CD4-positive, alpha-beta memory T cell (primary cell): ENCODE data around the gene TTC28. TPM values are rescaled to one million over a fixed set of nuclear protein-coding genes. Genes with fewer than 3 reads are reported as not detected.
"Not testable (repeated sequence)": the region's sequence is repeated elsewhere in the genome, so short reads cannot be mapped to it uniquely, and the experiment has no call there.

Source experiments
- CTCF ChIA-PET: fragments of 350-600 bp; sonication (Branson Sonifier 250); formaldehyde crosslinking; loops from one replicate; lab custom pipeline; 2021; ENCODE audit warnings: inconsistent platforms; ENCODE audit not compliant: partially characterized antibody; lab: Charles Lee
- POLR2A ChIA-PET: fragments of 350-600 bp; sonication (Branson Sonifier 250); formaldehyde crosslinking; loops from one replicate; lab custom pipeline; 2021; ENCODE audit not compliant: partially characterized antibody; lab: Charles Lee
- DNase-seq, 5 donors: peaks; one replicate each; pipeline versions ENCODE4 v3.0.0 to v3.0.0-alpha.2; 2020 to 2022; ENCODE audit warnings: mixed read lengths in 1 of 5
- H3K27ac ChIP-seq: one replicate; pipeline ENCODE4 v1.7.0; 2013; ENCODE audit warnings: low read depth, low read length
- H3K27me3 ChIP-seq: 2 replicates; pipeline ENCODE4 v1.7.0; 2013; ENCODE audit warnings: mild to moderate bottlenecking, low read length, moderate library complexity; ENCODE audit not compliant: insufficient read depth
- H3K36me3 ChIP-seq: 2 replicates; pipeline ENCODE4 v1.7.0; 2013; ENCODE audit warnings: mild to moderate bottlenecking, low read length, moderate library complexity; ENCODE audit not compliant: insufficient read depth
- H3K4me1 ChIP-seq: 2 replicates; pipeline ENCODE4 v1.7.0; 2013; ENCODE audit warnings: mild to moderate bottlenecking, low read length, moderate library complexity; ENCODE audit not compliant: insufficient read depth
- H3K4me3 ChIP-seq, 2 donors: one replicate each; pipeline ENCODE4 v1.7.0; 2013; ENCODE audit warnings: low read length in 2 of 2, mild to moderate bottlenecking in 1 of 2
- H3K9me3 ChIP-seq, 2 donors: one replicate each; pipeline ENCODE4 v1.7.0; 2013; ENCODE audit warnings: low read length in 2 of 2, control low read depth in 1 of 2; ENCODE audit not compliant: control insufficient read depth in 1 of 2
- H3K27ac Mint-ChIP-seq, 7 donors: one replicate each; pipeline ENCODE4 v1.8.0; 2020 to 2021; ENCODE audit warnings: mixed read lengths in 7 of 7, mild to moderate bottlenecking in 6 of 7, inconsistent platforms in 3 of 7, moderate library complexity in 3 of 7
- H3K27me3 Mint-ChIP-seq, 2 donors: one replicate each; pipeline ENCODE4 v1.8.0; 2020 to 2021; ENCODE audit warnings: mixed read lengths in 2 of 2
- H3K36me3 Mint-ChIP-seq, 2 donors: one replicate each; pipeline ENCODE4 v1.8.0; 2020 to 2021; ENCODE audit warnings: mixed read lengths in 2 of 2, inconsistent platforms in 1 of 2, mild to moderate bottlenecking in 1 of 2
- H3K4me1 Mint-ChIP-seq, 4 donors: one replicate each; pipeline ENCODE4 v1.8.0; 2020 to 2021; ENCODE audit warnings: mixed read lengths in 4 of 4, mild to moderate bottlenecking in 1 of 4
- H3K4me3 Mint-ChIP-seq, 8 donors: one replicate each; pipeline ENCODE4 v1.8.0; 2020 to 2021; ENCODE audit warnings: mixed read lengths in 8 of 8, mild to moderate bottlenecking in 7 of 8, moderate library complexity in 6 of 8, inconsistent platforms in 3 of 8
- H3K9me3 Mint-ChIP-seq, 8 donors: one replicate each; pipeline ENCODE4 v1.8.0; 2020 to 2021; ENCODE audit warnings: mixed read lengths in 8 of 8, mild to moderate bottlenecking in 5 of 8, inconsistent platforms in 3 of 8, moderate library complexity in 1 of 8
- intact Hi-C: fragments of 100-400 bp; cut with micrococcal nuclease; formaldehyde crosslinking; loops from one replicate; pipeline ENCODE4 v1.15.1; 2023
- polyA plus RNA-seq, 2 donors: library from polyadenylated mRNA; unstranded; fragments of 300-500 nt; fragmentation: Illumina TruSeq; gene quantifications; one replicate each; pipeline ENCODE4 v1.2.3, GENCODE V29; 2021
- total RNA-seq, 2 experiments: library from RNA; stranded (reverse); gene quantifications; one replicate each; pipeline ENCODE4 v1.2.3, GENCODE V29; 2021

Gene TTC28
- total and polyA plus RNA-seq, 4 experiments from 2014 or later: 0.50 to 1.7 (median 1.6) TPM; not detected in 1

DNA sequence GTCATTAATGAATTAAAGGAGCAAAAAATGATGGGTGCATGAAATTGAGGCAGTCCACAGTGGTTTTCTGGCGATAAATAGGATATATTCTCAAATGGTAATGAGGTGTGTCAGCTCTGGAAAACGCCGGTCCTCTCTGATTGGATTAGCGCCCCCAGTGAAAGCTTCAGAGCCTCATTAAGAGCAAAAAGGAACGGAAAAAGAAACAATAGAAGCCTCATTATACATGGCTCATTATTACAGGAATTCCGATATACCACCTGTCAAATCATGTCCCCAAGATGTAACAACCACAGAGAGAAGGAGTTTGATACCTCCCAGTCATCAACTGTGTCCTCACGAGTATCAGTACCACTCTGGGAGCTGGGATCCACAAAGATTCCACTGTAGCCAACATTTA, 584.9 kb downstream of the TTC28 start:
- Mint-ChIP-seq H3K4me3 (no peak overlapping the region), H3K9me3 (no peaks in the 10 kb centered on the region), H3K36me3 (no peaks in the 10 kb centered on the region), H3K4me1 (no peaks in the 10 kb centered on the region), H3K27me3 (no peaks in the 10 kb centered on the region), H3K27ac (no peak overlapping the region)
- Histone ChIP-seq H3K4me1 (no peaks in the 10 kb centered on the region), H3K36me3 (no peaks in the 10 kb centered on the region), H3K27me3 (no peaks in the 10 kb centered on the region), H3K4me3 (no peak overlapping the region), H3K9me3 (no peaks in the 10 kb centered on the region), H3K27ac (no peak overlapping the region)
- intact Hi-C loops: no loop called here
- CTCF ChIA-PET: no interaction called here
- no peak for DNase-seq
- POLR2A ChIA-PET: no interaction called here

DNA sequence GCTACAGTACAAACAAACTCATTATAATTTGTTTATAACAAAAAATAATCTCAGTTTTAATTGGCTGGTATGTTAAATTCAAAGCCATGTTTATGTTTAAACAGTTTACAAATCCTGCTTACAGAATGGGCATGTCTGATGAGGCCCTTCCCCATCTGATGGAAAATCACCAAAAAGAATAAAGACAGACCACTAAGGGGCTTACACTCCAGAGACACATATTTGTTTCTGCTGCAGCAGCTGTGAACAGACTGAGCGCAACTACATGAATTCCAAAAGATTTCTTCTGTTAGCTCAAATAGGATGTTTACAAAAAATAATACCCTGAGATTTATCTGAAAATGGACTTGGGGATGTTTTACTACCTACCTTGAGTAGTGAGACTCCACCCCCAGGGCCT, 585.9 kb downstream of the TTC28 start:
- H3K27ac Mint-ChIP-seq: no peak overlapping the region
- Histone ChIP-seq H3K9me3 (no peaks in the 10 kb centered on the region), H3K27me3 (no peaks in the 10 kb centered on the region), H3K4me3 (no peak overlapping the region), H3K36me3 (no peaks in the 10 kb centered on the region), H3K4me1 (no peaks in the 10 kb centered on the region), H3K27ac (no peak overlapping the region)
- no peaks in the 10 kb centered on the region for H3K36me3 Mint-ChIP-seq
- no peaks in the 10 kb centered on the region for H3K4me1 Mint-ChIP-seq
- no peak for DNase-seq
- H3K27me3 Mint-ChIP-seq: no peaks in the 10 kb centered on the region
- CTCF ChIA-PET: no interaction called here
- peaks cover 0 to 2% (median 0%) of the 10 kb centered on the region in 8 donors for H3K9me3 Mint-ChIP-seq
- intact Hi-C loops: no loop called here
- POLR2A ChIA-PET: no interaction called here
- H3K4me3 Mint-ChIP-seq: no peak overlapping the region

DNA sequence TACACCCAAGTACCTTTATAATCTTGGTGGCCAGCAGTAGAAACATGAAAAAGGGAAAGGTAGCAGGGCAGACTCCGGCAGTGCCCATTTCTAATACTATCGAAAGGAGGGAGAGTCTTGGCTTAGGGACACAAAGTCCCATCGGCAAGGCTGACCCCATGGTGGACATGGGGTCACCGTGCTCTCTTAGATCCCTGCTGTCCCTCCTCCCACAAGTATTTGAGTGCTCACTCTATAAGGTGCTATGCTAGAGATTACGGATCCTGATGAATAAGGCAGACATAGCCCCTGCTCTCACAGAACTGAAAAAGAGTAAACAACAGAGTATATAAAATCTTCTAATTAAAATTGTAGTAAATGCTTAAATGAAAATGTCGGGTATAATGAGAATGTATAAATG, 588.2 kb downstream of the TTC28 start:
- DNase-seq: no peak
- Histone ChIP-seq H3K36me3 (no peaks in the 10 kb centered on the region), H3K9me3 (no peaks in the 10 kb centered on the region), H3K4me3 (no peak overlapping the region), H3K27ac (no peak overlapping the region), H3K4me1 (no peaks in the 10 kb centered on the region), H3K27me3 (no peaks in the 10 kb centered on the region)
- no peaks in the 10 kb centered on the region for H3K36me3 Mint-ChIP-seq
- no peaks in the 10 kb centered on the region for H3K4me1 Mint-ChIP-seq
- H3K9me3 Mint-ChIP-seq: peaks cover 0 to 10% (median 0%) of the 10 kb centered on the region in 8 donors
- ChIA-PET CTCF (no interaction called here), POLR2A (no interaction called here)
- H3K27me3 Mint-ChIP-seq: no peaks in the 10 kb centered on the region
- intact Hi-C loops: no loop called here
- no peak overlapping the region for H3K27ac Mint-ChIP-seq
- no peak overlapping the region for H3K4me3 Mint-ChIP-seq

DNA sequence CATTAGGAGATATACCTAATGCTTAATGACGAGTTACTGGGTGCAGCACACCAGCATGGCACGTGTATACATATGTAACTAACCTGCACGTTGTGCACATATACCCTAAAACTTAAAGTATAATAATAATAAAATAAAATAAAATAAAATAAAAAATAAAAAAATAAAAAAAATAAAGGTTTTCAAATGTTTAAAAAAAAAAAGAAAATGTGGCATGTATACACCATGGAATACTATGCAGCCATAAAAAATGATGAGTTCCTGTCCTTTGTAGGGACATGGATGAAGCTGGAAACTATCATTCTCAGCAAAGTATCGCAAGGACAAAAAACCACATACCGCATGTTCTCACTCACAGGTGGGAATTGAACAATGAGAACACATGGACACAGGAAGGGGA, 590.1 kb downstream of the TTC28 start:
- H3K27ac Mint-ChIP-seq, H3K27ac ChIP-seq, POLR2A ChIA-PET, H3K27me3 ChIP-seq, H3K27me3 Mint-ChIP-seq, H3K36me3 ChIP-seq, H3K4me1 ChIP-seq, CTCF ChIA-PET, intact Hi-C loops, H3K36me3 Mint-ChIP-seq, H3K4me3 Mint-ChIP-seq, H3K4me3 ChIP-seq, H3K4me1 Mint-ChIP-seq, DNase-seq, H3K9me3 ChIP-seq: not testable (repeated sequence)
- peaks cover 0 to 13% (median 0%) of the 10 kb centered on the region in 8 donors for H3K9me3 Mint-ChIP-seq

DNA sequence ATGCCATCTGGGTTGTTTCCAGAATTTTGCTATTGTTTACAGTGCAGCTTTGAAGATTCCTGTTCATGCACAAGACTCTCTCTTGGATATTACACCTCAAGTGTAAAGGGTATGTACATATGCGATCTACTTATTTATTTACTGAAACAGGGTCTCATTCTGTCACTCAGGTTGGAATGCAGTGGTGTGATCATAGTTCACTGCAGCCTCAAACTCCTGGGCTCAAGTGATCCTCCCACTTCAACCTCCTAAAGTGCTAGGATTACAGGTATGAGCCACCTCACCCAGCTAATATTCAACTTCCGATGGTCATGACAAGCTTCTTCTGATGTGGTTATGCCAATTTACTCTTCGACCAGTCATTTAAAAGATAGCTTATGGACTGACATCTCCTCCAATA, 602.5 kb downstream of the TTC28 start:
- POLR2A ChIA-PET: no interaction called here
- no peak for DNase-seq

DNA sequence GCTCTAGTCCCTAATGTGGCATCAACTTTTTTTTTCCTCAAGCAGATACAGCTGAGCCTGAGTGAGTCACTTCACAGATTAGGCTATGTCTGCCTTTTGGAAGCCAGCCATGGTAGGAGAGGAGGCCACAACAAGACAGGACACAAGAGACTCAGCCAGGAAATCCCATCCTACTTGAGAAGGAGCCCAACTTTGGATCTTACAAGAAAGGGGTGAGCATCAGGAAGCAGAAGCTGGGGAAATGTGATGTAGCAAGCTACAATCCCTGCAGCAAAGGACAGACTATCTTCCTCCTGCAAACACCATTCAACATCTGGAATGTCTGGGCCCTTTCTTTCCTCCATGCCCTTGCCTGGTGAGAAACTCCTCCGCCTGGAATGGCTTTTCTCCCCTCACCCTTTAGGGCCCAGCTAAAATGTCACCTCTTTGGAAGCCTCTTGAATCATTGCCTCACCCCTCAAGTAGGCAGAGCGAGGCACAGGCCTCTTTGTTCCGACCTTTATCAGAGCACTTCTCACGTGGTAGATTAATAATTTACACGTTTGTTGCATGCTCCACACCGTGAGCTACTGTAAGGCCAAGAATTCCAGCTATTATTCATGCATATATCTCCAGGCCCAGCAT, 604.2 kb downstream of the TTC28 start:
- Histone ChIP-seq H3K27ac (no peak overlapping the region), H3K4me3 (no peak overlapping the region), H3K27me3 (no peaks in the 10 kb centered on the region), H3K9me3 (no peaks in the 10 kb centered on the region), H3K4me1 (no peaks in the 10 kb centered on the region), H3K36me3 (no peaks in the 10 kb centered on the region)
- CTCF ChIA-PET: interaction anchor here (0.6 kb wide), 1 partner anchor 137 kb away, joined by 3 read pairs; no protein-coding TSS in a partner anchor
- Mint-ChIP-seq H3K27ac (no peak overlapping the region), H3K27me3 (peaks cover 1 to 8% of the 10 kb centered on the region in 2 donors), H3K9me3 (peaks cover 0 to 8% (median 0%) of the 10 kb centered on the region in 8 donors), H3K4me3 (no peak overlapping the region), H3K4me1 (no peaks in the 10 kb centered on the region), H3K36me3 (no peaks in the 10 kb centered on the region)
- intact Hi-C loops: no loop called here
- DNase-seq: no peak
- POLR2A ChIA-PET: no interaction called here

More for the DNA sequence above, 602.5 kb downstream of the TTC28 start:
- H3K4me3 ChIP-seq: no peak overlapping the region
- H3K27me3 Mint-ChIP-seq: peaks cover 5 to 7% of the 10 kb centered on the region in 2 donors
- no peaks in the 10 kb centered on the region for H3K9me3 ChIP-seq
- intact Hi-C loops: no loop called here
- H3K4me3 Mint-ChIP-seq: no peak overlapping the region
- H3K9me3 Mint-ChIP-seq: peaks cover 0 to 4% (median 0%) of the 10 kb centered on the region in 8 donors
- H3K36me3 ChIP-seq: no peaks in the 10 kb centered on the region
- H3K27ac Mint-ChIP-seq: no peak overlapping the region
- H3K4me1 ChIP-seq: no peaks in the 10 kb centered on the region
- no peaks in the 10 kb centered on the region for H3K4me1 Mint-ChIP-seq
- CTCF ChIA-PET: no interaction called here
- no peak overlapping the region for H3K27ac ChIP-seq
- H3K27me3 ChIP-seq: no peaks in the 10 kb centered on the region
- H3K36me3 Mint-ChIP-seq: no peaks in the 10 kb centered on the region

GRCh38 chr22:28074526-28074925, 605.1 kb downstream of the TTC28 start:
- Histone ChIP-seq H3K27me3 (no peaks in the 10 kb centered on the region), H3K4me3 (no peak overlapping the region), H3K9me3 (no peaks in the 10 kb centered on the region), H3K27ac (no peak overlapping the region), H3K36me3 (no peaks in the 10 kb centered on the region), H3K4me1 (no peaks in the 10 kb centered on the region)
- H3K4me3 Mint-ChIP-seq: no peak overlapping the region
- H3K36me3 Mint-ChIP-seq: no peaks in the 10 kb centered on the region
- POLR2A ChIA-PET: no interaction called here
- H3K4me1 Mint-ChIP-seq: no peaks in the 10 kb centered on the region
- H3K27ac Mint-ChIP-seq: no peak overlapping the region
- peaks cover 0 to 4% (median 0%) of the 10 kb centered on the region in 8 donors for H3K9me3 Mint-ChIP-seq
- DNase-seq: no peak
- peaks cover 1 to 9% of the 10 kb centered on the region in 2 donors for H3K27me3 Mint-ChIP-seq
- CTCF ChIA-PET: no interaction called here
- intact Hi-C loops: no loop called here
